ENCODE data around the gene SNN. TPM values are rescaled to one million over a fixed set of nuclear protein-coding genes. Genes with fewer than 3 reads are reported as not detected.
A peak's percentile ranks its signal among the peaks of the same experiment; 100 is the strongest.

Gene SNN
- total and polyA plus RNA-seq, 9 of the 15 experiments (the other 6 are each of a cell fraction or from before 2014, with no cell fraction given), result 0.07 to 2.9 (median 1.9) TPM

DNA sequence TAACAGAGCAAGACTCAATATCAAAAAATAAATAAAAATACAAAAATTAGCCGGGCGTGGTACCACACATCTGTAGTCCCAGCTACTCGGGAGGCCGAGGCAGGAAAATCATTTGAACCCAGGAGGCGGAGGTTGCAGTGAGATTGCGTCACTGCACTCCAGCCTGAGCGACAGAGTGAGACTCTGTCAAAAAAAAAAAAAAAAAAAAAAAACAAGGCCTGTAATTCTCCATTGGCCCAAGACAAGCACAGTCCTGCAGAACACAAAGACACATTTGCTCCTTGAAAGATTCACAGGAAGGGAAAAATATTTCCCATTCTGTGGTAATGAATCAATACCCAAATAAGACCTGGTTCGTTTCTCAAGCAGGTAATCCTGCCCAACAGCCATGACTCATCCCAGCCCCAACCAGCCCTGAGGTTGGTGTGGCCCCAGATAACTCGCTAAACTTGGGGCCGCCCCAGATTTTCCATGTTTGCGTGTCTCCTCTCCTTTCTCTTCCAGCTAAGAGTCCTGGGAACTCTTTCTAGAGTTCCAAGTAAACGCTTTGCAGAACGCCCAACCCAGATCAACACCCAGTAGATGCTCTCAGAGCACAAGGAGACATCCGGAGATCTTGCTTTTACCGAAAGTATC is 40.3 kb upstream of the SNN start (continued):
- TF ChIP-seq, protein P1, sequence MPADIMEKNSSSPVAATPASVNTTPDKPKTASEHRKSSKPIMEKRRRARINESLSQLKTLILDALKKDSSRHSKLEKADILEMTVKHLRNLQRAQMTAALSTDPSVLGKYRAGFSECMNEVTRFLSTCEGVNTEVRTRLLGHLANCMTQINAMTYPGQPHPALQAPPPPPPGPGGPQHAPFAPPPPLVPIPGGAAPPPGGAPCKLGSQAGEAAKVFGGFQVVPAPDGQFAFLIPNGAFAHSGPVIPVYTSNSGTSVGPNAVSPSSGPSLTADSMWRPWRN (IDR thresholded peaks at IDR 0.05; ENCODE audit: low read depth), result no peak
- TF ChIP-seq FOXJ2 (tag; IDR thresholded peaks at IDR 0.05) (peak; percentile 84), ZNF282 (CRISPR knock-in tag; IDR thresholded peaks at IDR 0.05) (no peak), ERF (CRISPR knock-in tag; IDR thresholded peaks at IDR 0.05) (no peak), STAT5A (IDR thresholded peaks at IDR 0.05; ENCODE audit: borderline replicate concordance, low read length) (0 out of 2 replicates have a peak, but pooled peaks have one; percentile 10), LEF1 (IDR thresholded peaks at IDR 0.05) (peak; percentile 63; the same call in 1 of the 2 replicates), ZNF766 (CRISPR knock-in tag; conservative IDR thresholded peaks at IDR 0.05) (peak; percentile 68), CHCHD3 (CRISPR knock-in tag; IDR thresholded peaks at IDR 0.05) (no peak), NR4A1 (CRISPR knock-in tag; IDR thresholded peaks at IDR 0.05) (no peak), NR4A1 (tag; IDR thresholded peaks at IDR 0.05) (no peak), PTBP1 (IDR thresholded peaks at IDR 0.05; ENCODE audit: low read depth, low read length) (no peak), NCOA1 (IDR thresholded peaks at IDR 0.05; ENCODE audit: low read depth) (no peak), ZNF143 (CRISPR knock-in tag; IDR thresholded peaks at IDR 0.05) (no peak), BRF1 (IDR thresholded peaks at IDR 0.05; ENCODE audit: borderline replicate concordance, extremely low read depth, insufficient read length) (no peak), ZNF551 (CRISPR knock-in tag; IDR thresholded peaks at IDR 0.05) (no peak), LARP7 (IDR thresholded peaks at IDR 0.05) (peak; percentile 29; the same call in 1 of the 2 replicates), ZBTB1 (CRISPR knock-in tag; IDR thresholded peaks at IDR 0.05; ENCODE audit: borderline replicate concordance, low read depth) (no peak), FOSL1 (tag; conservative IDR thresholded peaks at IDR 0.05) (peak; percentile 97), GATAD2B (IDR thresholded peaks at IDR 0.05; ENCODE audit: borderline replicate concordance) (no peak), RBFOX2 (IDR thresholded peaks at IDR 0.05; ENCODE audit: low read depth, low read length) (0 out of 2 replicates have a peak, but pooled peaks have one; percentile 29), NFRKB (IDR thresholded peaks at IDR 0.05; ENCODE audit: low read depth) (no peak; the same call in 1 of the 2 replicates), NONO (IDR thresholded peaks at IDR 0.05; ENCODE audit: low read depth in 2 of 2, low read length in 1 of 2) (no peak), CEBPG (CRISPR knock-in tag; IDR thresholded peaks at IDR 0.05) (peak; percentile 93), CEBPG (tag; conservative IDR thresholded peaks at IDR 0.05 in 1 of 2, IDR thresholded peaks at IDR 0.05 in 1 of 2) (peak; percentile 96 to 97)
- TF ChIP-seq, protein P2, sequence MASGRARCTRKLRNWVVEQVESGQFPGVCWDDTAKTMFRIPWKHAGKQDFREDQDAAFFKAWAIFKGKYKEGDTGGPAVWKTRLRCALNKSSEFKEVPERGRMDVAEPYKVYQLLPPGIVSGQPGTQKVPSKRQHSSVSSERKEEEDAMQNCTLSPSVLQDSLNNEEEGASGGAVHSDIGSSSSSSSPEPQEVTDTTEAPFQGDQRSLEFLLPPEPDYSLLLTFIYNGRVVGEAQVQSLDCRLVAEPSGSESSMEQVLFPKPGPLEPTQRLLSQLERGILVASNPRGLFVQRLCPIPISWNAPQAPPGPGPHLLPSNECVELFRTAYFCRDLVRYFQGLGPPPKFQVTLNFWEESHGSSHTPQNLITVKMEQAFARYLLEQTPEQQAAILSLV (tag; IDR thresholded peaks at IDR 0.05), result peak; percentile 87
- TF ChIP-seq, protein P3, sequence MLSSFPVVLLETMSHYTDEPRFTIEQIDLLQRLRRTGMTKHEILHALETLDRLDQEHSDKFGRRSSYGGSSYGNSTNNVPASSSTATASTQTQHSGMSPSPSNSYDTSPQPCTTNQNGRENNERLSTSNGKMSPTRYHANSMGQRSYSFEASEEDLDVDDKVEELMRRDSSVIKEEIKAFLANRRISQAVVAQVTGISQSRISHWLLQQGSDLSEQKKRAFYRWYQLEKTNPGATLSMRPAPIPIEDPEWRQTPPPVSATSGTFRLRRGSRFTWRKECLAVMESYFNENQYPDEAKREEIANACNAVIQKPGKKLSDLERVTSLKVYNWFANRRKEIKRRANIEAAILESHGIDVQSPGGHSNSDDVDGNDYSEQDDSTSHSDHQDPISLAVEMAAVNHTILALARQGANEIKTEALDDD (IDR thresholded peaks at IDR 0.05), result peak; percentile 65
- TF ChIP-seq, protein P4, sequence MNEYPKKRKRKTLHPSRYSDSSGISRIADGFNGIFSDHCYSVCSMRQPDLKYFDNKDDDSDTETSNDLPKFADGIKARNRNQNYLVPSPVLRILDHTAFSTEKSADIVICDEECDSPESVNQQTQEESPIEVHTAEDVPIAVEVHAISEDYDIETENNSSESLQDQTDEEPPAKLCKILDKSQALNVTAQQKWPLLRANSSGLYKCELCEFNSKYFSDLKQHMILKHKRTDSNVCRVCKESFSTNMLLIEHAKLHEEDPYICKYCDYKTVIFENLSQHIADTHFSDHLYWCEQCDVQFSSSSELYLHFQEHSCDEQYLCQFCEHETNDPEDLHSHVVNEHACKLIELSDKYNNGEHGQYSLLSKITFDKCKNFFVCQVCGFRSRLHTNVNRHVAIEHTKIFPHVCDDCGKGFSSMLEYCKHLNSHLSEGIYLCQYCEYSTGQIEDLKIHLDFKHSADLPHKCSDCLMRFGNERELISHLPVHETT (CRISPR knock-in tag; conservative IDR thresholded peaks at IDR 0.05 in 1 of 2, IDR thresholded peaks at IDR 0.05 in 1 of 2), result no peak

Measured in K562 (cell line).